ENCODE results near the gene ESRRG. TPM values are rescaled to one million over a fixed set of nuclear protein-coding genes. Genes with fewer than 3 reads are reported as not detected.

Gene ESRRG
- total RNA-seq, 6 experiments from 2014 or later = 0.11 to 1.9 (median 0.18) TPM

DNA sequence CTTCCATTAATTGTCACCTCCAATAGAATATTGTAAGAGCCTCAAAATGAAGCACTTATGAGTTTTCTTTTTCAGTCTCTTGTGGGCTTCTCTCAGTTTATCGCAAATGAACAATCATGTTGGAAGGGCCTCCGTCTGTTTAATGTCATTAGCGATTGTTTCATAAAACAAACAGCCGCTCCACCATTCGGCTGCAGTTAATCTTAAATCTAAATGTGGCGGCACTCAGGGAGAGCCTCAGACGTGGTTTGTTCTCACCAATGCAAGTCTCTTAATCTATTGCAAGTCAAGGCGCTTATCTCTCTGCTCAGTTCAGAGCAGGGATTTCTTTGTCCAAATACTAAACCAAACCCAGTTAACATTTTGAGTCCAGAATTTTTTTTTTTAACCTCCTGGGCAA, 34.9 kb upstream of the ESRRG start:
- DNase-seq = no peak
- H3K4me3 ChIP-seq = no peak overlapping the region
- intact Hi-C loops (cut with DNase I) = no loop called here
- WGBS (ENCODE audit: insufficient coverage, low coverage, low lambda C conversion rate, missing lambda C conversion rate) = 35% methylated on average over 8 of the region's 8 CpGs
- H3K4me1 ChIP-seq = no peaks in the 10 kb centered on the region
- no peaks in the 10 kb centered on the region for H3K9me3 ChIP-seq
- ATAC-seq = no peak
- no peak for TF ChIP-seq POLR2A (IDR thresholded peaks at IDR 0.05)
- TF ChIP-seq, protein P1, sequence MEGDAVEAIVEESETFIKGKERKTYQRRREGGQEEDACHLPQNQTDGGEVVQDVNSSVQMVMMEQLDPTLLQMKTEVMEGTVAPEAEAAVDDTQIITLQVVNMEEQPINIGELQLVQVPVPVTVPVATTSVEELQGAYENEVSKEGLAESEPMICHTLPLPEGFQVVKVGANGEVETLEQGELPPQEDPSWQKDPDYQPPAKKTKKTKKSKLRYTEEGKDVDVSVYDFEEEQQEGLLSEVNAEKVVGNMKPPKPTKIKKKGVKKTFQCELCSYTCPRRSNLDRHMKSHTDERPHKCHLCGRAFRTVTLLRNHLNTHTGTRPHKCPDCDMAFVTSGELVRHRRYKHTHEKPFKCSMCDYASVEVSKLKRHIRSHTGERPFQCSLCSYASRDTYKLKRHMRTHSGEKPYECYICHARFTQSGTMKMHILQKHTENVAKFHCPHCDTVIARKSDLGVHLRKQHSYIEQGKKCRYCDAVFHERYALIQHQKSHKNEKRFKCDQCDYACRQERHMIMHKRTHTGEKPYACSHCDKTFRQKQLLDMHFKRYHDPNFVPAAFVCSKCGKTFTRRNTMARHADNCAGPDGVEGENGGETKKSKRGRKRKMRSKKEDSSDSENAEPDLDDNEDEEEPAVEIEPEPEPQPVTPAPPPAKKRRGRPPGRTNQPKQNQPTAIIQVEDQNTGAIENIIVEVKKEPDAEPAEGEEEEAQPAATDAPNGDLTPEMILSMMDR (IDR thresholded peaks at IDR 0.05) = no peak
- no peaks in the 10 kb centered on the region for H3K27me3 ChIP-seq
- H3K27ac ChIP-seq = no peak overlapping the region
- no peaks in the 10 kb centered on the region for H3K36me3 ChIP-seq

DNA sequence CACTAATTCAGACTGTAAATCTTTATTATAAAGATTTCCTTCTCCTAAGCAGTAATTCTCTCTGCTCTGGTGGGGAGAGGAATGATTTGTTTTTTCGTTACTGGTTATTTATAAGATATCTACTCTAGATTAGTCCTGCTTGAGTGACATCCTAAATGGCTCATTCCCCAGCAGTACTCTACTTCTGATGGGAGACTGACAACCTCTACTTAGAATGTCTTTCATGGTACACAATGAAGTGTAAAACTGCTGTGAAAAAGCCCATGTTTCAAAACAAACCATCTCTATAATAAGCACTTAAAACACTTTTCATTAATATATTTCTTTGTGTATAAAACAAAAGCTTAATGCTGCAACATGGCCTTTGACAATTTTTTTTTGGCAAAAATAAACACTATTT, 33.9 kb upstream of the ESRRG start:
- H3K9me3 ChIP-seq = no peaks in the 10 kb centered on the region
- H3K4me3 ChIP-seq = no peak overlapping the region
- WGBS (ENCODE audit: insufficient coverage, low coverage, low lambda C conversion rate, missing lambda C conversion rate) = 39% methylated on average over 1 of the region's 1 CpG
- intact Hi-C loops (cut with DNase I) = no loop called here
- TF ChIP-seq, protein P1 (IDR thresholded peaks at IDR 0.05) = no peak
- TF ChIP-seq POLR2A (IDR thresholded peaks at IDR 0.05) = no peak
- no peaks in the 10 kb centered on the region for H3K36me3 ChIP-seq
- no peaks in the 10 kb centered on the region for H3K27me3 ChIP-seq
- no peak overlapping the region for H3K27ac ChIP-seq
- no peak for DNase-seq
- no peak for ATAC-seq
- H3K4me1 ChIP-seq = no peaks in the 10 kb centered on the region

DNA sequence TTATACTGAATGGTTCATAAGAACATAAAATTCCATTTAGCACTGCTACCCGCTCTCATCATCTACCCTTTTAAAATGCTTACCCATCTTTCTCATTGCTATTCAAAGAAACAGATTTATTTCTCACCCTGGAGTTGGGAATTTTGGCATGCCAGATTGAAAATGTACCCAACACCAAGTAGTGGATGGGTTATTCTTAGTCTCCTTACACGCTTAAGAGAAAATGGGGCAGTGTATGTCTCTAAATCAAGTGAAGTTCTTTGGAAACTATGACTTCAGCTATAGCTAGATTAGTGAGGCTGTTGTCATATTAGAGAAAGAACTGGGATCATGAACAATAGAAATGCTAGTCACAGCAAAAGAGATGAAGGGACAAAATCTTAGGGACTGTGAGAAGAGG, 27.7 kb upstream of the ESRRG start:
- ATAC-seq (no peak), DNase-seq (no peak)
- Histone ChIP-seq H3K36me3 (no peaks in the 10 kb centered on the region), H3K27me3 (no peaks in the 10 kb centered on the region), H3K9me3 (no peaks in the 10 kb centered on the region), H3K4me1 (no peaks in the 10 kb centered on the region), H3K4me3 (no peak overlapping the region), H3K27ac (no peak overlapping the region)
- WGBS (ENCODE audit: insufficient coverage, low coverage, low lambda C conversion rate, missing lambda C conversion rate) = 76% methylated on average over 2 of the region's 2 CpGs
- TF ChIP-seq, protein P1 (IDR thresholded peaks at IDR 0.05) = no peak
- TF ChIP-seq POLR2A (IDR thresholded peaks at IDR 0.05) = no peak
- intact Hi-C loops (cut with DNase I) = no loop called here

DNA sequence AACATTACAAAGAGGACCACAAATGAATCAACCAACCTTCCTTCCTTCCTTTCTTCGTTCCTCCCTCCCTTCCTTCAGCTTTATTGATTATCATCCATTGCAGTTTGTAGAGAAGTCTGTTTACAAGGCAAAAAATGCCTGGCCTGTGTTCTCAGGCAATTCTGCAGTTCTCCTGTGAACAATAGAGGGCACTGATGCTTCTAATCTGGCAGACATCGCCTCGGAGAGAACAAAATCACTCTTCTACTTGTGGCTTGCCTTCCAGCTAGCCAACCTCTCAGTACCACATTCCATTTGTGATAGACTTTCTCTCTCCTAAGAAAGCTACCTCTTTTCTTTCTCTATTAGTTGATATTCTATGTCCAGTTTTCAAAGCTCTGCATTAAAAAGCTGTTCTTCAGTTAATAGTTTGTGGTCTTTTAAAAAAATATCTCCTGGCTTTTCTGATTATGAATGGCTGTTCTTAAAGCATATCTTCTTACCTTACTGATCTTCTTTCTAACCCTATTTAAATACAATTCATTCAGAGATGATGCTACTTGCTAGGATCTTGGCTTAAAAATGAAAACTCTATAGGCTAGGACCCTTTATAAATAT, 26.9 kb upstream of the ESRRG start:
- no peak for TF ChIP-seq POLR2A (IDR thresholded peaks at IDR 0.05)
- TF ChIP-seq, protein P1 (IDR thresholded peaks at IDR 0.05) = peak; percentile 45 to 58 (median 52)
- Histone ChIP-seq H3K9me3 (no peaks in the 10 kb centered on the region), H3K4me3 (no peak overlapping the region), H3K36me3 (no peaks in the 10 kb centered on the region), H3K27me3 (no peaks in the 10 kb centered on the region), H3K27ac (no peak overlapping the region), H3K4me1 (no peaks in the 10 kb centered on the region)
- 4% methylated on average over 3 of the region's 3 CpGs for WGBS (ENCODE audit: insufficient coverage, low coverage, low lambda C conversion rate, missing lambda C conversion rate)
- ATAC-seq (peak; percentile 68 to 73 (median 70)), DNase-seq (no peak)
- intact Hi-C loops (cut with DNase I) = no loop called here

DNA sequence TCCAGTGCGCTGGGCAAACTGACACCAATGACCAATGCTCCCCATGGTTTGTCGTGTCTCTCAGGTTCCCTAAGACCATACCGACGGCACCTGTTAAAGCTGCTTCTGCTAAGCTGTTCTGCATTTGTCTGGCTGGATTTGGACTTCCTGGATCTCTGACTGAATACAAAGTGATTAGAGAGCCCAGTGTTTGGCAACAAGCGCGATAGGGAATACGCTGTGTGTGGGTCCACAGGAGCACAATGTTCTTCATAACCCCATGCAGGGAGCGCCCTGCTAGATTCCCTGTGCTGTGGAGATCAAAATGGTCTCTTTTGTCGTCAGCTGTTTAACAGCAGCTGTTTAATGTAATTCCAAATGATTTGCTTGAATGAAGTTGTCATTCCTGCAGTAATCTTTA, 26.0 kb upstream of the ESRRG start:
- Histone ChIP-seq H3K9me3 (no peaks in the 10 kb centered on the region), H3K36me3 (no peaks in the 10 kb centered on the region), H3K27ac (no peak overlapping the region), H3K4me1 (no peaks in the 10 kb centered on the region), H3K4me3 (no peak overlapping the region), H3K27me3 (no peaks in the 10 kb centered on the region)
- intact Hi-C loops (cut with DNase I) = no loop called here
- WGBS (ENCODE audit: insufficient coverage, low coverage, low lambda C conversion rate, missing lambda C conversion rate) = 59% methylated on average over 7 of the region's 9 CpGs
- DNase-seq = no peak
- no peak for ATAC-seq
- TF ChIP-seq, protein P1 (IDR thresholded peaks at IDR 0.05) = no peak
- no peak for TF ChIP-seq POLR2A (IDR thresholded peaks at IDR 0.05)
